Glutamatergic neuron (in vitro differentiated cells): Measurements from ENCODE around the gene TAOK2. TPM values are rescaled to one million over a fixed set of nuclear protein-coding genes. Genes with fewer than 3 reads are reported as not detected.
A peak's percentile ranks its signal among the peaks of the same experiment; 100 is the strongest.
"Not testable (repeated sequence)": the region's sequence is repeated elsewhere in the genome, so short reads cannot be mapped to it uniquely, and the experiment has no call there.

Experiments used
- DNase-seq: peaks from one replicate; pipeline ENCODE4 v3.0.0; 2022
- H3K27ac Mint-ChIP-seq: one replicate; pipeline ENCODE4 v1.8.0; 2020; ENCODE audit warnings: mild to moderate bottlenecking, mixed read lengths, inconsistent platforms; ENCODE audit not compliant: unreplicated experiment
- H3K27me3 Mint-ChIP-seq: one replicate; pipeline ENCODE4 v1.8.0; 2020; ENCODE audit warnings: mild to moderate bottlenecking, moderate library complexity, mixed read lengths, inconsistent platforms; ENCODE audit not compliant: unreplicated experiment
- H3K36me3 Mint-ChIP-seq: one replicate; pipeline ENCODE4 v1.8.0; 2020; ENCODE audit warnings: mild to moderate bottlenecking, mixed read lengths, inconsistent platforms; ENCODE audit not compliant: unreplicated experiment
- H3K4me1 Mint-ChIP-seq: one replicate; pipeline ENCODE4 v1.8.0; 2020; ENCODE audit warnings: mild to moderate bottlenecking, low read depth, mixed read lengths, inconsistent platforms; ENCODE audit not compliant: unreplicated experiment
- H3K4me3 Mint-ChIP-seq: one replicate; pipeline ENCODE4 v1.8.0; 2020; ENCODE audit warnings: mild to moderate bottlenecking, mixed read lengths, inconsistent platforms; ENCODE audit not compliant: unreplicated experiment
- H3K9me3 Mint-ChIP-seq: one replicate; pipeline ENCODE4 v1.8.0; 2020; ENCODE audit warnings: mild to moderate bottlenecking, moderate library complexity, mixed read lengths, inconsistent platforms; ENCODE audit not compliant: unreplicated experiment
- total RNA-seq: library from RNA; stranded (reverse); fragmentation: NEBNext Ultra II Directional; extraction: Animal tissue kit (Norgen Biotek cat#: 25700); gene quantifications from one replicate; pipeline ENCODE4 v1.2.1, GENCODE V29; 2021; ENCODE audit not compliant: unreplicated experiment
- TF ChIP-seq, protein P1 (sequence below): fragments of 200-600 bp; sonication (generic); IDR thresholded peaks from one replicate; pipeline ENCODE4 v1.5.0; 2021; ENCODE audit not compliant: partially characterized antibody, unreplicated experiment

The TAOK2 gene
- total RNA-seq, 1 donor from 2014 or later: 58.5 TPM

DNA sequence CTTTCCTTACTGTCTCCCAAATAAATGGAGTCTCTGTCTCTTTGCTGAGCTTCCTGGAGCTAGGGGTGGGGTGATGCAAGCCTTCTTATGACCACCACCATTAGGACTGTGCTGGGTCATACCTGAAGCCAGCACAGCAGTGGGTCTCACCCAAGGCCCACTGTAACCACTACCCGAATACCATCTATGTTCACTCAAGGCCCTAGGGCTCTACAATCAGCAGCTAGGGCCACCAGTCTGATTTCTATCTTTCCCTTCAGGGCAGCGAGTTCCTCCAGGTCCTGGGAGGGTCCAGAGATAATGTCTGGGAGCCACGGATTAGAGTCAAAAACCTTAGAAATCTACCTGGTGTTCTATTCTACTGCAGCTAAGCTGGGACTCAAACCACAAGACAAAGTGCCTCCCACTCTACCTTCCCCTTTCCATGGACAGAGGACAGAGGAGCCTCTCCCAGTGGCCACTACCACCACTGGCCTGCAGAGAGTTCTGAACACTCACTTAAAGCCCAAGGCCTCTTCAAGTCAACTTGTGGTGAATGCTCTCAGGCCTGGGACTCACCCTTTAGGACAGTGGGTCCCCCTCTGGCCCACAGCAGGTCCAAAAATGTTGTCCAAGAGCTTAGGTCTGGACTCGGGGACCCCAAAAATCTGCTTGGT lies 22.7 kb upstream of the TAOK2 start:
- Mint-ChIP-seq H3K4me3 (no peak overlapping the region), H3K9me3 (peaks cover 6% of the 10 kb centered on the region), H3K27ac (no peak overlapping the region), H3K4me1 (no peaks in the 10 kb centered on the region), H3K36me3 (peaks cover 10% of the 10 kb centered on the region), H3K27me3 (no peaks in the 10 kb centered on the region)
- DNase-seq: no peak
- TF ChIP-seq, protein P1, sequence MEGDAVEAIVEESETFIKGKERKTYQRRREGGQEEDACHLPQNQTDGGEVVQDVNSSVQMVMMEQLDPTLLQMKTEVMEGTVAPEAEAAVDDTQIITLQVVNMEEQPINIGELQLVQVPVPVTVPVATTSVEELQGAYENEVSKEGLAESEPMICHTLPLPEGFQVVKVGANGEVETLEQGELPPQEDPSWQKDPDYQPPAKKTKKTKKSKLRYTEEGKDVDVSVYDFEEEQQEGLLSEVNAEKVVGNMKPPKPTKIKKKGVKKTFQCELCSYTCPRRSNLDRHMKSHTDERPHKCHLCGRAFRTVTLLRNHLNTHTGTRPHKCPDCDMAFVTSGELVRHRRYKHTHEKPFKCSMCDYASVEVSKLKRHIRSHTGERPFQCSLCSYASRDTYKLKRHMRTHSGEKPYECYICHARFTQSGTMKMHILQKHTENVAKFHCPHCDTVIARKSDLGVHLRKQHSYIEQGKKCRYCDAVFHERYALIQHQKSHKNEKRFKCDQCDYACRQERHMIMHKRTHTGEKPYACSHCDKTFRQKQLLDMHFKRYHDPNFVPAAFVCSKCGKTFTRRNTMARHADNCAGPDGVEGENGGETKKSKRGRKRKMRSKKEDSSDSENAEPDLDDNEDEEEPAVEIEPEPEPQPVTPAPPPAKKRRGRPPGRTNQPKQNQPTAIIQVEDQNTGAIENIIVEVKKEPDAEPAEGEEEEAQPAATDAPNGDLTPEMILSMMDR: no peak

DNA sequence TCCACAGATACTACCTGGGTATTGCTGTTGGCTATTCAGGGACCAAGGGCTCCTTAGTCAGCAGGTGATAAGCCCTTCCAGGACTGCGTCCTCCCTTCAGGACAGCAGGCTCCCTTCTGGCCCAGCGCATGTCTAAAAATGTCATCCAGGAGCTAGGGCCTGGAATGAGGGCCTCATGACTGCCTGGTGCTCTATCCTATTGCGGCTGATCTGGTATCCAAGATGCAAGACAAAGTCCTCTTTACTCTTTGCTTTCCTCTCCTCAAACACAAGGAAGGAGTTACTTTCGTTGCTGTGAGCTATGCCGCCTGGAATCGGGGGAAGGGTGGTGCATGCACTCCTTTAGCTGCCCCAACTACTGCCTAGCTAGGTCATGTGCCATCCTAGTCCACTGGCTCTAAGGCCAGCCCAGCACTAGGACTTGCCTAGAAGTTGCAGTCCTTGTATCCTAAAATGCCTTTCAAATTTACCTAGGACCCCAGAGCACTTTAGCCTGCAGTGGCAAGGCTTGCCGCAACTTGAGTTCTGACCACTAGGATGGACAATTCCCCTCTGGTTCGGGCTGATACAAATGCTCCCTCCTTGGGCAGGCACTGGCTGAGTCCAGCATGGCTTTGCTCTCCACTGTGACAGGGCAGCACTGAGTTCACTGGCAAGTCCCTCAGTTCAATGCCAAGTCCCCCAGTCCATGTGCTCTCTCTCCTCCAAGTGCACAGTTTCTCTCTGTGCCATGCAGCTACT lies 21.9 kb upstream of the TAOK2 start:
- no peak for DNase-seq
- Mint-ChIP-seq H3K36me3 (peaks cover 10% of the 10 kb centered on the region), H3K4me3 (no peak overlapping the region), H3K9me3 (peaks cover 6% of the 10 kb centered on the region), H3K27ac (no peak overlapping the region), H3K4me1 (no peaks in the 10 kb centered on the region), H3K27me3 (no peaks in the 10 kb centered on the region)
- TF ChIP-seq, protein P1: peak; percentile 13

DNA sequence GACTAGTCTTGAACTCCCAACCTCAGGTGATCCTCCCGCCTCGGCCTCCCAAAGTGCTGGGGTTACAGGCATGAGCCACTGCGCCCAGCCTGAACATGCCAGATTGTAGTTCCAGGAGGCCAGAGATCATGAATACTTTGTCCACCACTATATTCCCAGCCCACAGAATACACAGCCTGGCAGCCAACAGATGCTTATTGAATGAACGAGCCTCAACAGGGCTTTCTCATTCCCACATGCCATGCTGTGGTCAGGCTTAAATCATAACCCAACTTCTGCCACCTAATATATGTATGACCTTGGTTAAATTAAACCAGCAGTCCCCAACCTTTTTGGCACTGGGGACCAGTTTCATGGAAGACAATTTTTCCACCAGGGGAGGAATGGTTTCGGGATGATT lies 14.9 kb upstream of the TAOK2 start:
- no peak overlapping the region for H3K4me3 Mint-ChIP-seq
- H3K27ac Mint-ChIP-seq: no peak overlapping the region
- no peaks in the 10 kb centered on the region for H3K36me3 Mint-ChIP-seq
- TF ChIP-seq, protein P1: no peak
- peaks cover 2% of the 10 kb centered on the region for H3K27me3 Mint-ChIP-seq
- H3K9me3 Mint-ChIP-seq: peaks cover 4% of the 10 kb centered on the region
- H3K4me1 Mint-ChIP-seq: no peaks in the 10 kb centered on the region
- DNase-seq: no peak

DNA sequence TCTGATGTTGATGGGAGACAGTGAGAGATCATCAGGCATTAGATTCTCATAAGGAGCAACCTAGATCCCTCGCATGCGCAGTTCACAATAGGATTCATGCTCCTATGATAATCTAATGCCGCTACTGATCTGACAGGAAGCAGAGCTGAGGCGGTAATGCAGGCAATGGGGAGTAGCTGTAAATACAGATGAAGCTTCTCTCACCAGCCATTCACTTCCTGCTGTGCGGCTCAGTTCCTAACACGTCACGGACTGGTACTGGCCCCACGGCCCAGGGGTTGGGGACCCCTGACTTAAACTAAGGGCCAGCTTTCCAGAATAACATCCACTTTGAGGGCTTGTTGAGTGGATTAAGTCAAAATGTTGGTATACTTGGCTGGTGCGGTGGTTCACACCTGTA lies 14.4 kb upstream of the TAOK2 start:
- Mint-ChIP-seq H3K4me3 (no peak overlapping the region), H3K36me3 (no peaks in the 10 kb centered on the region), H3K4me1 (no peaks in the 10 kb centered on the region), H3K27me3 (peaks cover 2% of the 10 kb centered on the region), H3K9me3 (peaks cover 4% of the 10 kb centered on the region), H3K27ac (no peak overlapping the region)
- TF ChIP-seq, protein P1: no peak
- DNase-seq: no peak

DNA sequence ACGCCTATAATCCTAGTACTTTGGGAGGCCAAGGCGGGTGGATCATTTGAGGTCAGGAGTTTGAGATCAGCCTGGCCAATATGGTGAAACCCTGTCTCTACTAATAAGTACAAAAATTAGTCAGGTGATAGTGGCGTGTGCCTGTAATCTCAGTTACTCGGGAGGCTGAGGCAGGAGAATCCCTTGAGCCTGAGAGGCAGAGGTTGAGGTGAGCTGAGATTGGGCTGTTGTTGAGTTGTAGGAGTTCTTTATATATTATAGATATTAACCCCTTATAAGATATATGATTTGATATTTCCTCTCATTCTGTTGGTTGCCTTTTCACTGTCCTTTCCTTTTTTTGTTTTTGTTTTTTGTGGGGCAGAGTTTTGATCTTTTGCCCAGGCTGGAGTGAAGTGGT lies 13.8 kb upstream of the TAOK2 start:
- H3K36me3 Mint-ChIP-seq, DNase-seq, H3K9me3 Mint-ChIP-seq: not testable (repeated sequence)

More for the DNA sequence above, 13.8 kb upstream of the TAOK2 start:
- H3K27ac Mint-ChIP-seq, H3K27me3 Mint-ChIP-seq, H3K4me1 Mint-ChIP-seq: not testable (repeated sequence)
- peak overlapping the region; percentile 50 for H3K4me3 Mint-ChIP-seq
